Mesothelial cell of epicardium (in vitro differentiated cells): Measurements from ENCODE around the gene TGFBR3. TPM values are rescaled to one million over a fixed set of nuclear protein-coding genes. Genes with fewer than 3 reads are reported as not detected.

Experiments used
- DNase-seq, 2 experiments: peaks; one replicate each; pipeline ENCODE4 v3.0.0; 2021; ENCODE audit warnings: low spot score in 2 of 2; ENCODE audit not compliant: unreplicated experiment in 2 of 2
- H3K27ac Mint-ChIP-seq: 2 replicates; pipeline ENCODE4 v1.8.0; 2021; ENCODE audit warnings: mixed read lengths
- H3K27me3 Mint-ChIP-seq: 2 replicates; pipeline ENCODE4 v1.8.0; 2021; ENCODE audit warnings: low read depth, mixed read lengths
- H3K36me3 Mint-ChIP-seq: 2 replicates; pipeline ENCODE4 v1.8.0; 2021; ENCODE audit warnings: mixed read lengths
- H3K4me1 Mint-ChIP-seq: 2 replicates; pipeline ENCODE4 v1.8.0; 2021; ENCODE audit warnings: mixed read lengths
- H3K4me3 Mint-ChIP-seq: 2 replicates; pipeline ENCODE4 v1.8.0; 2021; ENCODE audit warnings: mild to moderate bottlenecking, moderate library complexity, mixed read lengths
- H3K9me3 Mint-ChIP-seq: 2 replicates; pipeline ENCODE4 v1.8.0; 2021; ENCODE audit warnings: mixed read lengths
- total RNA-seq: library from RNA; stranded (reverse); gene quantifications from 3 replicates; pipeline ENCODE4 v1.2.1, GENCODE V29; 2021
- TF ChIP-seq, protein P1 (sequence below): fragments of 200-600 bp; sonication (generic); IDR thresholded peaks from one replicate; pipeline ENCODE4 v1.5.0; 2021; ENCODE audit warnings: antibody characterized with exemption; ENCODE audit not compliant: unreplicated experiment

Gene TGFBR3
- total RNA-seq, 1 donor from 2014 or later, result 20.7 TPM

DNA sequence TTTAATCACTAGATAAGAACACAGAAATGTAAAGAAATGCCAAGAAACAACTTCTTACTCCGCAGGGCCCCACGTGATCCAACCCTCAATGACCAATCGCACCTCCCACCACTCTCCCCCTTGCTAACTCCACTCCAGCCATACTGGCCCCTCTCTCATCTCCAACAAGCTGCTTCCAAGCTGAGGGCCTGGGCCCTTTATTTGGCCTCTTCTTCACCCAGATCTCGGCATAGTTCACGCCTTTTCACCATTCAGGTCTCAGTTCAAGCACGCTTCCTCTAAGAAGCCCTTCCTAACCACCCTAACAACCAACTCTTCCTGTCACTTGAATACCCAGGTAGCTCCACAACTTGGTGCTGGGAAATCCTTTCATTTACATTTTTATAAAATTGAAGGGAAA lies 110.7 kb downstream of the TGFBR3 start:
- Mint-ChIP-seq H3K36me3 (no peaks in the 10 kb centered on the region), H3K27ac (no peak overlapping the region), H3K4me1 (peaks cover 25% of the 10 kb centered on the region), H3K9me3 (no peaks in the 10 kb centered on the region), H3K27me3 (no peaks in the 10 kb centered on the region), H3K4me3 (no peak overlapping the region)
- no peak for DNase-seq
- TF ChIP-seq, protein P1, sequence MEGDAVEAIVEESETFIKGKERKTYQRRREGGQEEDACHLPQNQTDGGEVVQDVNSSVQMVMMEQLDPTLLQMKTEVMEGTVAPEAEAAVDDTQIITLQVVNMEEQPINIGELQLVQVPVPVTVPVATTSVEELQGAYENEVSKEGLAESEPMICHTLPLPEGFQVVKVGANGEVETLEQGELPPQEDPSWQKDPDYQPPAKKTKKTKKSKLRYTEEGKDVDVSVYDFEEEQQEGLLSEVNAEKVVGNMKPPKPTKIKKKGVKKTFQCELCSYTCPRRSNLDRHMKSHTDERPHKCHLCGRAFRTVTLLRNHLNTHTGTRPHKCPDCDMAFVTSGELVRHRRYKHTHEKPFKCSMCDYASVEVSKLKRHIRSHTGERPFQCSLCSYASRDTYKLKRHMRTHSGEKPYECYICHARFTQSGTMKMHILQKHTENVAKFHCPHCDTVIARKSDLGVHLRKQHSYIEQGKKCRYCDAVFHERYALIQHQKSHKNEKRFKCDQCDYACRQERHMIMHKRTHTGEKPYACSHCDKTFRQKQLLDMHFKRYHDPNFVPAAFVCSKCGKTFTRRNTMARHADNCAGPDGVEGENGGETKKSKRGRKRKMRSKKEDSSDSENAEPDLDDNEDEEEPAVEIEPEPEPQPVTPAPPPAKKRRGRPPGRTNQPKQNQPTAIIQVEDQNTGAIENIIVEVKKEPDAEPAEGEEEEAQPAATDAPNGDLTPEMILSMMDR, result no peak

GRCh38 chr1:91774520-91775203 lies 111.3 kb downstream of the TGFBR3 start:
- Mint-ChIP-seq H3K4me3 (no peak overlapping the region), H3K27ac (no peak overlapping the region), H3K27me3 (no peaks in the 10 kb centered on the region), H3K9me3 (no peaks in the 10 kb centered on the region), H3K36me3 (no peaks in the 10 kb centered on the region), H3K4me1 (peaks cover 23% of the 10 kb centered on the region)
- DNase-seq, result no peak
- TF ChIP-seq, protein P1, result no peak

DNA sequence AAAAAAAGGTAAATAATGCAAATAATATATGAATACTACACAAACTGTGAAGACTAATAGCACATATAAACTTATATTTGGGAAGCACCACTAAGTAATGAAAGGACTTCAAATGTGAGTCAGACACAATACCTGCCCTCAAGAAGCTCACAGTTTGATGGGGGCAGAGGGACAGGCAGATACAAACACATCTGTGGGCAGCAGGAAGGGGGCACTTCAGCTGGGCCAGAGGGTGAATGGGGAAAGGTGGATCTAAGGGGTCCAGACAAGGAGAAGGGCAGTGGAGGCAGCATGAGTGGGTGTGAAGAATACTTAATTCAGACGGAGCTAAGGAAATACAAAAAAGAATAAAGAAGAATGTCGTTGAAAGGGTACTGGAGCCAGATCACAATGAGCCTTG lies 114.2 kb downstream of the TGFBR3 start:
- no peak for DNase-seq
- TF ChIP-seq, protein P1, result no peak
- H3K9me3 Mint-ChIP-seq, result no peaks in the 10 kb centered on the region
- H3K27ac Mint-ChIP-seq, result no peak overlapping the region
- no peak overlapping the region for H3K4me3 Mint-ChIP-seq
- H3K4me1 Mint-ChIP-seq, result no peaks in the 10 kb centered on the region
- H3K27me3 Mint-ChIP-seq, result no peaks in the 10 kb centered on the region
- H3K36me3 Mint-ChIP-seq, result no peaks in the 10 kb centered on the region

GRCh38 chr1:91770667-91771268 lies 115.2 kb downstream of the TGFBR3 start:
- TF ChIP-seq, protein P1, result no peak
- Mint-ChIP-seq H3K36me3 (no peaks in the 10 kb centered on the region), H3K4me3 (no peak overlapping the region), H3K27ac (no peak overlapping the region), H3K27me3 (no peaks in the 10 kb centered on the region), H3K4me1 (no peaks in the 10 kb centered on the region), H3K9me3 (no peaks in the 10 kb centered on the region)
- no peak for DNase-seq

- Mint-ChIP-seq H3K27me3 (no peaks in the 10 kb centered on the region), H3K4me3 (no peak overlapping the region), H3K4me1 (no peaks in the 10 kb centered on the region), H3K36me3 (no peaks in the 10 kb centered on the region), H3K9me3 (no peaks in the 10 kb centered on the region), H3K27ac (no peak overlapping the region)
- TF ChIP-seq, protein P1, result no peak
- DNase-seq, result no peak
Measured at GRCh38 chr1:91769742-91770141, 116.2 kb downstream of the TGFBR3 start.
